Liver (tissue), 9 donors: ENCODE measurements around the gene KCNT1. TPM values are rescaled to one million over a fixed set of nuclear protein-coding genes. Genes with fewer than 3 reads are reported as not detected.

ENCODE experiments used
- DNase-seq: peaks from one replicate; pipeline ENCODE4 v3.0.0-alpha.2; 2017; ENCODE audit warnings: low spot score
- H3K27ac ChIP-seq, 2 donors: one replicate each; pipeline ENCODE4 v1.7.0; 2013; ENCODE audit warnings: inconsistent platforms in 2 of 2, low read length in 2 of 2, control low read depth in 1 of 2, low read depth in 1 of 2, mild to moderate bottlenecking in 1 of 2
- H3K27me3 ChIP-seq, 4 donors: one replicate each; pipeline versions ENCODE4 v1.6.1 to v1.7.0; 2013; ENCODE audit warnings: low read length in 3 of 4, inconsistent platforms in 1 of 4, mild to moderate bottlenecking in 1 of 4, moderate library complexity in 1 of 4; ENCODE audit not compliant: control insufficient read depth in 4 of 4, insufficient read depth in 4 of 4
- H3K36me3 ChIP-seq, 4 donors: one replicate each; pipeline versions ENCODE4 v1.6.1 to v1.7.0; 2013; ENCODE audit warnings: low read length in 3 of 4, mild to moderate bottlenecking in 3 of 4, low read depth in 1 of 4, moderate library complexity in 1 of 4; ENCODE audit not compliant: control insufficient read depth in 4 of 4, insufficient read depth in 3 of 4
- H3K4me1 ChIP-seq, 4 donors: one replicate each; pipeline versions ENCODE4 v1.6.1 to v1.7.0; 2013; ENCODE audit warnings: low read length in 3 of 4, mild to moderate bottlenecking in 3 of 4, moderate library complexity in 1 of 4; ENCODE audit not compliant: control insufficient read depth in 4 of 4, insufficient read depth in 4 of 4
- H3K4me3 ChIP-seq, 3 donors: one replicate each; pipeline versions ENCODE4 v1.6.1 to v1.7.0; 2013; ENCODE audit warnings: low read length in 3 of 3, control low read depth in 1 of 3, low read depth in 1 of 3, mild to moderate bottlenecking in 1 of 3
- H3K9ac ChIP-seq, 2 donors: one replicate each; pipeline ENCODE4 v1.7.0; 2013; ENCODE audit warnings: low read length in 2 of 2, mild to moderate bottlenecking in 2 of 2, moderate library complexity in 2 of 2, control low read depth in 1 of 2, low read depth in 1 of 2
- H3K9me3 ChIP-seq, 4 donors: one replicate each; pipeline versions ENCODE4 v1.6.1 to v1.7.0; 2013; ENCODE audit warnings: low read length in 3 of 4; ENCODE audit not compliant: control insufficient read depth in 4 of 4
- ATF3 ChIP-seq: IDR thresholded peaks from 2 replicates; pipeline ENCODE4 v1.6.1; 2016; ENCODE audit warnings: antibody characterized with exemption
- CTCF ChIP-seq: fragments of 150-350 bp; IDR thresholded peaks from 2 replicates; pipeline ENCODE4 v1.5.1; 2017; ENCODE audit warnings: improper control_type of control experiment, low read depth, low read length; ENCODE audit not compliant: missing input control
- EGR1 ChIP-seq, 2 donors: IDR thresholded peaks; 2 replicates each; pipeline ENCODE4 v1.6.1; 2016 to 2018; ENCODE audit warnings: antibody characterized with exemption in 2 of 2, low read depth in 2 of 2
- GABPA ChIP-seq, 2 donors: IDR thresholded peaks in 1 of 2; conservative IDR thresholded peaks in 1 of 2; 2 replicates each; pipeline ENCODE4 v1.6.1; 2016; ENCODE audit warnings: antibody characterized with exemption in 2 of 2, mild to moderate bottlenecking in 1 of 2, moderate library complexity in 1 of 2
- HNF4A ChIP-seq, 2 donors: conservative IDR thresholded peaks; 2 replicates each; pipeline ENCODE4 v1.6.1; 2016; ENCODE audit warnings: antibody characterized with exemption in 2 of 2, mild to moderate bottlenecking in 2 of 2
- HNF4G ChIP-seq: IDR thresholded peaks from 2 replicates; pipeline ENCODE4 v1.6.1; 2016; ENCODE audit warnings: antibody characterized with exemption
- JUND ChIP-seq, 2 donors: IDR thresholded peaks; 2 replicates each; pipeline ENCODE4 v1.6.1; 2016; ENCODE audit warnings: antibody characterized with exemption in 2 of 2
- MAX ChIP-seq: IDR thresholded peaks from 2 replicates; pipeline ENCODE4 v1.6.1; 2016; ENCODE audit warnings: antibody characterized with exemption
- NR2F2 ChIP-seq: IDR thresholded peaks from 2 replicates; pipeline ENCODE4 v1.6.1; 2016; ENCODE audit warnings: antibody characterized with exemption
- RXRA ChIP-seq, 2 donors: IDR thresholded peaks; 2 replicates each; pipeline ENCODE4 v1.6.1; 2017 to 2018; ENCODE audit warnings: antibody characterized with exemption in 2 of 2, mild to moderate bottlenecking in 1 of 2
- SP1 ChIP-seq: IDR thresholded peaks from 2 replicates; pipeline ENCODE4 v1.6.1; 2018; ENCODE audit warnings: antibody characterized with exemption, mild to moderate bottlenecking
- YY1 ChIP-seq: IDR thresholded peaks from 2 replicates; pipeline ENCODE4 v1.6.1; 2016; ENCODE audit warnings: antibody characterized with exemption, mild to moderate bottlenecking
- WGBS: extraction: QIAGEN DNeasy Blood & Tissue Kit; methylation state at CpG from one replicate; pipeline ENCODE4 v1.1.7; 2013; 5-methylcytosine and 5-hydroxymethylcytosine counted together
- polyA plus RNA-seq, 2 donors: library from polyadenylated mRNA; stranded (reverse) in 1 of 2; unstranded in 1 of 2; fragments of 200-250 nt in 1 of 2; fragments of >200 nt in 1 of 2; fragmentation: Nextera tagmentation in 1 of 2; extraction: Ambion mirVana in 1 of 2; gene quantifications; one replicate each; pipeline versions ENCODE4 v1.2.1 to v1.2.3, GENCODE V29; 2013 to 2015
- total RNA-seq, 2 donors: library from RNA; depleted of rRNA; stranded (reverse); fragments of >200 nt; gene quantifications; one replicate each; pipeline ENCODE4 v1.2.3, GENCODE V29; 2014
- TF ChIP-seq, protein P1 (sequence below): IDR thresholded peaks from 2 replicates; pipeline ENCODE4 v1.6.1; 2016; ENCODE audit warnings: antibody characterized with exemption
- donor health status: healthy.
- donor health status: healthy.
- donor health status: healthy.
- donor health status: healthy.
- donor health status: healthy.

The KCNT1 gene
- total and polyA plus RNA-seq, 4 donors = 0.08 TPM; not detected in 2

GRCh38 chr9:135753391-135754105, 51.6 kb downstream of the KCNT1 start:
- peaks cover 0 to 3% (median under 1%) of the 10 kb centered on the region in 4 donors for H3K9me3 ChIP-seq
- WGBS = 77% methylated on average over 14 of the region's 14 CpGs
- H3K27ac ChIP-seq = no peak overlapping the region
- no peak overlapping the region for H3K4me3 ChIP-seq
- no peaks in the 10 kb centered on the region for H3K27me3 ChIP-seq
- no peaks in the 10 kb centered on the region for H3K4me1 ChIP-seq
- no peak overlapping the region for H3K9ac ChIP-seq
- H3K36me3 ChIP-seq = no peaks in the 10 kb centered on the region
- DNase-seq = no peak
- no peak for TF ChIP-seq YY1
- TF ChIP-seq EGR1 (IDR thresholded peaks at IDR 0.05; ENCODE audit: low read depth in 2 of 2) = no peak
- no peak for TF ChIP-seq MAX
- TF ChIP-seq HNF4G = no peak
- TF ChIP-seq JUND (IDR thresholded peaks at IDR 0.05) = no peak
- no peak for TF ChIP-seq GABPA (IDR thresholded peaks at IDR 0.05 in 1 of 2, conservative IDR thresholded peaks at IDR 0.05 in 1 of 2)
- no peak for TF ChIP-seq ATF3
- no peak for TF ChIP-seq NR2F2
- no peak for TF ChIP-seq HNF4A (conservative IDR thresholded peaks at IDR 0.05)
- no peak for TF ChIP-seq RXRA (IDR thresholded peaks at IDR 0.05)
- TF ChIP-seq CTCF = no peak

DNA sequence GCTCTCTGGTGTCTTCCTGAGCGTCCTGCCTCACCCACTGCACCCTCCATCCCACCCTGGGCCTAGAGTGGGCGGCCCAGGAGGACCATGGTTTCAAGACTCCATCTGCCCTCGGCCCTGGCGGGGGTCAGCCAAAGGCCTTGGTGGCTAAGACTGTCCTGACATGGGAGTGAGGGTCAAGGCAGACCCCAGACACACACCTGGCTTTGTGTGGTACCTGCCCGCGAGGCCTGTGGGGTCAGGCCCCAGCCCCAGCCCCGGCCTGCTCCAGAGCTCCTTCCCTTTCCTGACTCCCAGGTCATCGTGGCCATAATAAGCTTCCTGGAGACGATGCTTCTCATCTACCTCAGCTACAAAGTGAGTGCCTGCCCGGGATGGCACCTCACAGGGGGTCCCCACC, 54.6 kb downstream of the KCNT1 start:
- 78% methylated on average over 10 of the region's 10 CpGs for WGBS
- no peak overlapping the region for H3K4me3 ChIP-seq
- no peak overlapping the region for H3K27ac ChIP-seq
- no peak for DNase-seq
- no peaks in the 10 kb centered on the region for H3K36me3 ChIP-seq
- H3K9ac ChIP-seq = no peak overlapping the region
- no peak for TF ChIP-seq YY1
- no peak for TF ChIP-seq SP1
- TF ChIP-seq HNF4G = no peak
- no peak for TF ChIP-seq GABPA (IDR thresholded peaks at IDR 0.05 in 1 of 2, conservative IDR thresholded peaks at IDR 0.05 in 1 of 2)
- TF ChIP-seq NR2F2 = no peak
- TF ChIP-seq, protein P1, sequence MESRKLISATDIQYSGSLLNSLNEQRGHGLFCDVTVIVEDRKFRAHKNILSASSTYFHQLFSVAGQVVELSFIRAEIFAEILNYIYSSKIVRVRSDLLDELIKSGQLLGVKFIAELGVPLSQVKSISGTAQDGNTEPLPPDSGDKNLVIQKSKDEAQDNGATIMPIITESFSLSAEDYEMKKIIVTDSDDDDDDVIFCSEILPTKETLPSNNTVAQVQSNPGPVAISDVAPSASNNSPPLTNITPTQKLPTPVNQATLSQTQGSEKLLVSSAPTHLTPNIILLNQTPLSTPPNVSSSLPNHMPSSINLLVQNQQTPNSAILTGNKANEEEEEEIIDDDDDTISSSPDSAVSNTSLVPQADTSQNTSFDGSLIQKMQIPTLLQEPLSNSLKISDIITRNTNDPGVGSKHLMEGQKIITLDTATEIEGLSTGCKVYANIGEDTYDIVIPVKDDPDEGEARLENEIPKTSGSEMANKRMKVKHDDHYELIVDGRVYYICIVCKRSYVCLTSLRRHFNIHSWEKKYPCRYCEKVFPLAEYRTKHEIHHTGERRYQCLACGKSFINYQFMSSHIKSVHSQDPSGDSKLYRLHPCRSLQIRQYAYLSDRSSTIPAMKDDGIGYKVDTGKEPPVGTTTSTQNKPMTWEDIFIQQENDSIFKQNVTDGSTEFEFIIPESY = no peak
- H3K9me3 ChIP-seq = peaks cover 0 to 3% (median under 1%) of the 10 kb centered on the region in 4 donors
- no peaks in the 10 kb centered on the region for H3K4me1 ChIP-seq
- no peaks in the 10 kb centered on the region for H3K27me3 ChIP-seq

- no peak overlapping the region for H3K27ac ChIP-seq
- no peak for DNase-seq
- no peak overlapping the region for H3K4me3 ChIP-seq
- no peak overlapping the region for H3K9ac ChIP-seq
- WGBS = 73% methylated on average over 14 of the region's 14 CpGs
- no peaks in the 10 kb centered on the region for H3K27me3 ChIP-seq
- no peaks in the 10 kb centered on the region for H3K4me1 ChIP-seq
- no peaks in the 10 kb centered on the region for H3K36me3 ChIP-seq
- H3K9me3 ChIP-seq = peaks cover 0 to 3% (median under 1%) of the 10 kb centered on the region in 4 donors
- no peak for TF ChIP-seq JUND (IDR thresholded peaks at IDR 0.05)
- TF ChIP-seq EGR1 (IDR thresholded peaks at IDR 0.05; ENCODE audit: low read depth in 2 of 2) = no peak
- no peak for TF ChIP-seq NR2F2
- TF ChIP-seq, protein P1 = no peak
- TF ChIP-seq SP1 = no peak
- TF ChIP-seq MAX = no peak
- TF ChIP-seq RXRA (IDR thresholded peaks at IDR 0.05) = no peak
- no peak for TF ChIP-seq HNF4G
- TF ChIP-seq YY1 = no peak
Measured at GRCh38 chr9:135757356-135757755, 55.4 kb downstream of the KCNT1 start.
